Neuronal stem cell (in vitro differentiated cells): Measurements from ENCODE around the gene ISL2.

Experiments used
- DNase-seq: peaks from one replicate; pipeline ENCODE4 v3.0.0-alpha.2; 2013; ENCODE audit warnings: low spot score
- H2AFZ ChIP-seq: one replicate; pipeline ENCODE4 v1.6.1; 2013; ENCODE audit warnings: mild to moderate bottlenecking, low read length, inconsistent platforms
- H2AK5ac ChIP-seq: 2 replicates; pipeline ENCODE4 v1.6.1; 2013; ENCODE audit warnings: low read depth, mild to moderate bottlenecking, inconsistent platforms, low read length, moderate library complexity, mixed read lengths
- H2BK120ac ChIP-seq: 2 replicates; pipeline ENCODE4 v1.6.1; 2013; ENCODE audit warnings: low read depth, mild to moderate bottlenecking, inconsistent platforms, low read length, moderate library complexity, mixed read lengths
- H2BK12ac ChIP-seq: one replicate; pipeline ENCODE4 v1.6.1; 2013; ENCODE audit warnings: low read length, inconsistent platforms
- H2BK15ac ChIP-seq: 2 replicates; pipeline ENCODE4 v1.6.1; 2013; ENCODE audit warnings: mild to moderate bottlenecking, low read length, inconsistent platforms, mixed read lengths
- H2BK5ac ChIP-seq: one replicate; pipeline ENCODE4 v1.6.1; 2013; ENCODE audit warnings: inconsistent platforms, mild to moderate bottlenecking, low read length, moderate library complexity
- H3K14ac ChIP-seq: one replicate; pipeline ENCODE4 v1.6.1; 2013; ENCODE audit warnings: low read length, inconsistent platforms
- H3K18ac ChIP-seq: 2 replicates; pipeline ENCODE4 v1.6.1; 2013; ENCODE audit warnings: low read length, inconsistent platforms
- H3K23ac ChIP-seq: 2 replicates; pipeline ENCODE4 v1.6.1; 2013; ENCODE audit warnings: low read depth, mild to moderate bottlenecking, mixed read lengths, low read length, inconsistent platforms; ENCODE audit not compliant: poor library complexity
- H3K27ac ChIP-seq: replicated peaks from 3 replicates; pipeline ENCODE4 v1.5.1; 2013; ENCODE audit warnings: low read length, inconsistent platforms
- H3K27me3 ChIP-seq, 3 experiments: 2 replicates each; pipeline ENCODE4 v1.6.1; 2013; ENCODE audit warnings: low read length in 3 of 3, mild to moderate bottlenecking in 2 of 3, inconsistent platforms in 1 of 3, low read depth in 1 of 3, mixed read lengths in 1 of 3, moderate library complexity in 1 of 3; ENCODE audit not compliant: control insufficient read depth in 3 of 3, insufficient read depth in 3 of 3
- H3K36me3 ChIP-seq, 2 donors: replicated peaks in 1 of 2; 2 replicates each; pipeline ENCODE4 v1.6.1; 2013; ENCODE audit warnings: low read length in 2 of 2; ENCODE audit not compliant: control insufficient read depth in 2 of 2, insufficient read depth in 2 of 2
- H3K4ac ChIP-seq: 2 replicates; pipeline ENCODE4 v1.6.1; 2013; ENCODE audit warnings: inconsistent platforms, mild to moderate bottlenecking, low read length, moderate library complexity
- H3K4me1 ChIP-seq, 2 donors: 1 replicate in 1 of 2; 2 replicates in 1 of 2; pipeline ENCODE4 v1.6.1; 2013; ENCODE audit warnings: low read length in 2 of 2, low read depth in 1 of 2; ENCODE audit not compliant: control insufficient read depth in 2 of 2, insufficient read depth in 1 of 2
- H3K4me2 ChIP-seq: one replicate; pipeline ENCODE4 v1.6.1; 2013; ENCODE audit warnings: mild to moderate bottlenecking, low read length, inconsistent platforms; ENCODE audit not compliant: insufficient read depth, poor library complexity, severe bottlenecking
- H3K4me3 ChIP-seq, 2 donors: 2 replicates each; pipeline ENCODE4 v1.5.1; 2013; ENCODE audit warnings: low read length in 2 of 2, mild to moderate bottlenecking in 2 of 2, inconsistent platforms in 1 of 2, moderate library complexity in 1 of 2
- H3K79me1 ChIP-seq: one replicate; pipeline ENCODE4 v1.6.1; 2013; ENCODE audit warnings: low read depth, mild to moderate bottlenecking, inconsistent platforms, low read length, moderate library complexity
- H3K9ac ChIP-seq: one replicate; pipeline ENCODE4 v1.6.1; 2013; ENCODE audit warnings: mild to moderate bottlenecking, low read depth, low read length, inconsistent platforms; ENCODE audit not compliant: poor library complexity
- H3K9me3 ChIP-seq, 2 donors: replicated peaks in 1 of 2; 2 replicates each; pipeline versions ENCODE3 to v1.6.1; 2013; ENCODE audit warnings: low read length in 2 of 2, mild to moderate bottlenecking in 2 of 2, inconsistent platforms in 1 of 2, low read depth in 1 of 2, mixed read lengths in 1 of 2, moderate library complexity in 1 of 2; ENCODE audit not compliant: control insufficient read depth in 2 of 2, insufficient read depth in 1 of 2
- H4K8ac ChIP-seq: one replicate; pipeline ENCODE4 v1.6.1; 2013; ENCODE audit warnings: low read depth, mild to moderate bottlenecking, inconsistent platforms, low read length, moderate library complexity
- H4K91ac ChIP-seq: one replicate; pipeline ENCODE4 v1.6.1; 2013; ENCODE audit warnings: low read length, low read depth, mild to moderate bottlenecking, inconsistent platforms; ENCODE audit not compliant: poor library complexity
- WGBS, 2 donors: extraction: QIAGEN DNeasy Blood & Tissue Kit; methylation state at CpG; one replicate each; pipeline ENCODE4 v1.1.7; 2013; ENCODE audit warnings: missing lambda C conversion rate in 2 of 2, mixed read lengths in 1 of 2; ENCODE audit not compliant: insufficient read length in 2 of 2, insufficient replicate concordance in 1 of 2; ENCODE audit errors: extremely low coverage in 2 of 2; 5-methylcytosine and 5-hydroxymethylcytosine counted together

Gene ISL2

GRCh38 chr15:76345880-76346668 is 9.5 kb downstream of the ISL2 start:
- Histone ChIP-seq H4K8ac (no peak overlapping the region), H3K4ac (no peak overlapping the region), H3K9me3 (peaks cover 0 to 6% of the 10 kb centered on the region in 2 donors), H2AK5ac (peak overlapping the region; percentile 37), H3K4me2 (peak overlapping the region; percentile 73), H2BK120ac (no peak overlapping the region), H3K14ac (no peak overlapping the region), H2BK15ac (peak overlapping the region; percentile 64), H2BK5ac (no peak overlapping the region), H3K18ac (peak overlapping the region; percentile 42), H3K36me3 (no peaks in the 10 kb centered on the region), H4K91ac (no peak overlapping the region), H3K9ac (no peak overlapping the region), H3K79me1 (no peaks in the 10 kb centered on the region), H3K23ac (no peak overlapping the region), H2AFZ (peak overlapping the region; percentile 92), H3K27ac (no peak overlapping the region), H3K4me1 (peaks cover 8 to 9% of the 10 kb centered on the region in 2 donors), H3K4me3 (peak overlapping the region; percentile 7 to 33), H2BK12ac (no peak overlapping the region), H3K27me3 (peaks cover 60 to 80% (median 69%) of the 10 kb centered on the region in 3 experiments)
- no peak for DNase-seq
- no CpG with 5 or more reads among the region's 65 CpGs for WGBS, 2 donors

- Histone ChIP-seq H3K9ac (no peak overlapping the region), H3K23ac (no peak overlapping the region), H2BK120ac (no peak overlapping the region), H3K4me2 (peak overlapping the region; percentile 73), H3K79me1 (no peaks in the 10 kb centered on the region), H2BK12ac (no peak overlapping the region), H2AFZ (peak overlapping the region; percentile 92), H3K27me3 (peaks cover 53 to 72% (median 61%) of the 10 kb centered on the region in 3 experiments), H3K14ac (no peak overlapping the region), H4K91ac (no peak overlapping the region), H4K8ac (no peak overlapping the region), H2BK15ac (peak overlapping the region; percentile 64), H3K18ac (peak overlapping the region; percentile 71), H2AK5ac (no peak overlapping the region), H3K27ac (no peak overlapping the region), H3K4me1 (peaks cover 5 to 8% of the 10 kb centered on the region in 2 donors), H3K36me3 (no peaks in the 10 kb centered on the region), H2BK5ac (no peak overlapping the region), H3K4me3 (peak overlapping the region; percentile 24 to 33), H3K9me3 (peaks cover 0 to 6% of the 10 kb centered on the region in 2 donors), H3K4ac (no peak overlapping the region)
- no peak for DNase-seq
- WGBS, 2 donors = no CpG with 5 or more reads among the region's 74 CpGs
Observed at GRCh38 chr15:76346669-76347481, 10.3 kb downstream of the ISL2 start.

DNA sequence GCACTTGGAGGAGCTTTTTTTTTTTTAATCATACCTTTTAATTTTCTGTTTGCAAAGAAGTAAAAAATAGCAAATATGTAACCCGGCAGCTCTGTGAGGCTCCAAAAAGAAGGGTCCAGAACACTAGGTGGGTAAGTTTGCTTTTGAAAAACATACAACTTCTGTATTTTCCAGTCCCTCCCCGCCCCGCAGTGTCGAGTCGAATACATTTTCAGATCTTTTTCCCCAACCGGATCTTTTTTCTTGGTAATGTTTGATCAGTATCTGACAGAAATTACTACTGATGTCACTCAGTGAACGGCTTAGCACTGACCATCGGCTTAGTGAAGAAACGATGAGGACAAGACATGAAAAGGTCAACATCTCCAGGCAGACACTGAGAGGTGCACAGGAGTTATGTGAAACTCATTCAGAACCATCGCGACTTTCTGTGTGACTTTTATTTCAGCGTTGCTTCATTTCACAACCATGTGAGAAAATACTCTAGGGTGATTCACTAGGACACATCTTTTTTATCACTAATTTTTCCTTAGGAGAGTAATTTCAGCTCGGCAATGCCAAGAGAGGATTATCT is 11.0 kb downstream of the ISL2 start:
- H3K14ac ChIP-seq = no peak overlapping the region
- H4K91ac ChIP-seq = no peak overlapping the region
- no peak overlapping the region for H4K8ac ChIP-seq
- H2BK5ac ChIP-seq = no peak overlapping the region
- H3K27ac ChIP-seq = no peak overlapping the region
- H3K4me3 ChIP-seq = peak overlapping the region in 1 of 2 donors; percentile 33
- H3K4me1 ChIP-seq = peaks cover 5 to 8% of the 10 kb centered on the region in 2 donors
- peaks cover 46 to 65% (median 54%) of the 10 kb centered on the region in 3 experiments for H3K27me3 ChIP-seq
- peak overlapping the region; percentile 92 for H2AFZ ChIP-seq
- no peak overlapping the region for H3K18ac ChIP-seq
- peaks cover 0 to under 1% of the 10 kb centered on the region in 2 donors for H3K9me3 ChIP-seq
- WGBS, 2 donors = no CpG with 5 or more reads among the region's 13 CpGs
- H3K23ac ChIP-seq = no peak overlapping the region
- no peak overlapping the region for H2BK15ac ChIP-seq
- H2BK12ac ChIP-seq = no peak overlapping the region
- H3K4ac ChIP-seq = no peak overlapping the region
- no peak overlapping the region for H2BK120ac ChIP-seq
- H3K4me2 ChIP-seq = peak overlapping the region; percentile 73
- no peaks in the 10 kb centered on the region for H3K79me1 ChIP-seq
- H3K9ac ChIP-seq = no peak overlapping the region
- no peak overlapping the region for H2AK5ac ChIP-seq
- no peaks in the 10 kb centered on the region for H3K36me3 ChIP-seq
- no peak for DNase-seq
